HG03095 (cell line): Measurements from ENCODE around the gene CARF.
"Not testable (repeated sequence)": the region's sequence is repeated elsewhere in the genome, so short reads cannot be mapped to it uniquely, and the experiment has no call there.

Experiments used
- ATAC-seq: cut with Tn5 transposase; IDR thresholded peaks from one replicate; pipeline ENCODE4 v1.9.1; 2021; ENCODE audit warnings: moderate library complexity; ENCODE audit not compliant: unreplicated experiment

The CARF gene

GRCh38 chr2:202934456-202934855 is 22.4 kb downstream of the CARF start:
- no peak for ATAC-seq

GRCh38 chr2:202938960-202939359 is 26.9 kb downstream of the CARF start:
- ATAC-seq, result no peak

GRCh38 chr2:202941771-202942170 is 29.7 kb downstream of the CARF start:
- ATAC-seq, result no peak

- ATAC-seq, result no peak
These were observed 32.3 kb downstream of the CARF start for GRCh38 chr2:202944408-202944807.

- ATAC-seq, result no peak
These were observed 32.7 kb downstream of the CARF start for GRCh38 chr2:202944816-202945215.

- no peak for ATAC-seq
These were observed 33.4 kb downstream of the CARF start for GRCh38 chr2:202945497-202945896.

GRCh38 chr2:202949333-202949732 is 37.3 kb downstream of the CARF start:
- not testable (repeated sequence) for ATAC-seq

- ATAC-seq, result no peak
These were observed 38.5 kb downstream of the CARF start for GRCh38 chr2:202950592-202950991.

- no peak for ATAC-seq
These were observed 48.4 kb downstream of the CARF start for GRCh38 chr2:202960524-202960923.

- no peak for ATAC-seq
These were observed 51.6 kb downstream of the CARF start for GRCh38 chr2:202963712-202964111.

- no peak for ATAC-seq
These were observed 53.9 kb downstream of the CARF start for GRCh38 chr2:202965810-202966460.

GRCh38 chr2:202969404-202969803 is 57.3 kb downstream of the CARF start:
- ATAC-seq, result not testable (repeated sequence)

- ATAC-seq, result no peak
These were observed 64.7 kb downstream of the CARF start for GRCh38 chr2:202976809-202977208.

GRCh38 chr2:202982779-202983491 is 70.9 kb downstream of the CARF start:
- ATAC-seq, result no peak

- ATAC-seq, result no peak
These were observed 77.7 kb downstream of the CARF start for GRCh38 chr2:202989749-202990148.

- no peak for ATAC-seq
These were observed 78.4 kb downstream of the CARF start for GRCh38 chr2:202990501-202990900.

- ATAC-seq, result not testable (repeated sequence)
These were observed 85.0 kb downstream of the CARF start for GRCh38 chr2:202997113-202997512.

GRCh38 chr2:203002054-203002821 is 90.2 kb downstream of the CARF start:
- ATAC-seq, result no peak

- ATAC-seq, result no peak
These were observed 91.6 kb downstream of the CARF start for GRCh38 chr2:203003716-203004115.

- ATAC-seq, result peak; percentile 96
These were observed 102.6 kb downstream of the CARF start, which contains the start of gene NBEAL1 for GRCh38 chr2:203014456-203015199. Gene NBEAL1 (plus strand): TSS chr2:203014875. CDS start chr2:203016385, 1,510 bp downstream.

GRCh38 chr2:203016716-203017115 is 104.6 kb downstream of the CARF start:
- no peak for ATAC-seq
